K562 (cell line): ENCODE results near the gene DIP2B. TPM values are rescaled to one million over a fixed set of nuclear protein-coding genes. Genes with fewer than 3 reads are reported as not detected.
A peak's percentile ranks its signal among the peaks of the same experiment; 100 is the strongest.

ENCODE experiments used
- ATAC-seq: fragments of 200-7000 bp; cut with Tn5 transposase; 3 replicates; pipeline ENCODE4 v1.9.1; 2020; ENCODE audit warnings: moderate library complexity
- BruUV-seq: library from RNA; stranded (reverse); fragments of 400-500 nt; replicated peaks from 2 replicates; lab custom pipeline; 2021; lab: Mats Ljungman, UMichigan
- CTCF ChIA-PET: fragments of 300-600 bp; formaldehyde crosslinking; extraction: SDS; loops from one replicate; lab custom pipeline; 2021; ENCODE audit warnings: low intra/inter-chr PET ratio; lab: Yijun Ruan, JAX
- POLR2A ChIA-PET: fragments of 300-600, 350-650 bp; sonication (Branson Sonifier 250); formaldehyde crosslinking; extraction: SDS; loops from one replicate; lab custom pipeline; 2021; ENCODE audit warnings: antibody characterized with exemption, inconsistent platforms; lab: Yijun Ruan, JAX
- DNase-seq, 4 experiments: peaks; one replicate each; pipeline versions ENCODE4 v3.0.0 to v3.0.0-alpha.2; 2011 to 2018; ENCODE audit warnings: low spot score in 3 of 4, mixed read lengths in 3 of 4; ENCODE audit errors: extremely low read depth in 1 of 4
- FAIRE-seq: peaks from 2 replicates; lab custom pipeline; 2011; peaks lifted over from hg19 to GRCh38; lab: Jason Lieb, UNC
- H2AFZ ChIP-seq: 2 replicates; pipeline ENCODE4 v1.6.0; 2011; ENCODE audit warnings: low read depth, low read length, control low read depth, inconsistent platforms
- H3K27ac ChIP-seq: fragments of 200-600 bp; 3 replicates; pipeline ENCODE4 v1.8.0; 2011; ENCODE audit warnings: low read depth, mild to moderate bottlenecking, control low read depth, inconsistent platforms, low read length, moderate library complexity, mixed read lengths; ENCODE audit errors: extremely low read depth
- H3K27me3 ChIP-seq, 2 experiments: fragments of 300-600 bp in 1 of 2; 2 replicates in 1 of 2; 3 replicates in 1 of 2; pipeline versions ENCODE4 v1.6.0 to v1.8.0; 2011; ENCODE audit warnings: inconsistent platforms in 2 of 2, low read length in 2 of 2, mild to moderate bottlenecking in 1 of 2, mixed read lengths in 1 of 2, moderate library complexity in 1 of 2; ENCODE audit not compliant: control insufficient read depth in 2 of 2, insufficient read depth in 2 of 2
- H3K36me3 ChIP-seq: fragments of 300-600 bp; 3 replicates; pipeline ENCODE4 v1.8.0; 2011; ENCODE audit warnings: mild to moderate bottlenecking, low read length, inconsistent platforms; ENCODE audit not compliant: control insufficient read depth, insufficient read depth
- H3K4me1 ChIP-seq, 2 experiments: fragments of 200-600 bp in 1 of 2; replicated peaks in 1 of 2; 2 replicates in 1 of 2; 3 replicates in 1 of 2; pipeline versions ENCODE4 v1.5.1 to v1.8.0; 2011; ENCODE audit warnings: inconsistent platforms in 2 of 2, low read length in 2 of 2, mild to moderate bottlenecking in 1 of 2, mixed read lengths in 1 of 2, moderate library complexity in 1 of 2; ENCODE audit not compliant: control insufficient read depth in 2 of 2, insufficient read depth in 2 of 2
- H3K4me2 ChIP-seq: 2 replicates; pipeline ENCODE4 v1.6.1; 2011; ENCODE audit warnings: low read length, control low read depth, inconsistent platforms, mixed read lengths; ENCODE audit not compliant: insufficient read depth
- H3K4me3 ChIP-seq: fragments of 200-600 bp; sonication (generic), shearing (Covaris generic); 2 replicates; pipeline ENCODE4 v1.5.1; 2016; ENCODE audit warnings: control low read depth, inconsistent platforms
- H3K79me2 ChIP-seq: fragments of 200-600 bp; 3 replicates; pipeline ENCODE4 v1.8.0; 2011; ENCODE audit warnings: low read length, inconsistent platforms; ENCODE audit not compliant: control insufficient read depth, insufficient read depth
- H3K9ac ChIP-seq, 2 experiments: 2 replicates each; pipeline versions ENCODE4 v1.6.0 to v1.6.1; 2011; ENCODE audit warnings: low read depth in 2 of 2, low read length in 2 of 2, control low read depth in 1 of 2, inconsistent platforms in 1 of 2, mild to moderate bottlenecking in 1 of 2, mixed read lengths in 1 of 2; ENCODE audit not compliant: insufficient read depth in 1 of 2
- H3K9me1 ChIP-seq: one replicate; pipeline ENCODE4 v1.6.0; 2011; ENCODE audit warnings: inconsistent platforms, mild to moderate bottlenecking, low read length, moderate library complexity; ENCODE audit not compliant: control insufficient read depth, insufficient read depth
- H3K9me3 ChIP-seq: replicated peaks from 2 replicates; pipeline ENCODE4 v1.5.1; 2011; ENCODE audit warnings: low read depth, low read length, inconsistent platforms; ENCODE audit not compliant: control insufficient read depth, insufficient read depth
- H4K20me1 ChIP-seq: replicated peaks from 2 replicates; pipeline ENCODE4 v1.6.1; 2011; ENCODE audit warnings: low read length, inconsistent platforms, mixed read lengths; ENCODE audit not compliant: control insufficient read depth, insufficient read depth
- E2F6 ChIP-seq, 2 experiments: IDR thresholded peaks; 2 replicates each; pipeline ENCODE4 v1.6.1; 2011; ENCODE audit warnings: borderline replicate concordance in 1 of 2, control low read depth in 1 of 2, low read depth in 1 of 2, low read length in 1 of 2, mild to moderate bottlenecking in 1 of 2, mixed read lengths in 1 of 2, moderate library complexity in 1 of 2; ENCODE audit not compliant: insufficient read depth in 1 of 2, insufficient read length in 1 of 2, poor library complexity in 1 of 2, severe bottlenecking in 1 of 2; ENCODE audit errors: extremely low read depth in 1 of 2
- MECOM ChIP-seq: fragments of 250-450 bp; sonication (Bioruptor Pico); IDR thresholded peaks from 2 replicates; pipeline ENCODE4 v1.8.0; 2022; ENCODE audit warnings: inconsistent platforms
- POLR3G ChIP-seq: IDR thresholded peaks from 2 replicates; pipeline ENCODE4 v1.6.1; 2011; ENCODE audit not compliant: insufficient read length, insufficient replicate concordance; ENCODE audit errors: extremely low read depth
- ZNF318 ChIP-seq, 2 experiments: fragments of 450-650 bp; IDR thresholded peaks; 2 replicates each; pipeline ENCODE4 v1.6.1; 2016; ENCODE audit warnings: mild to moderate bottlenecking in 2 of 2, borderline replicate concordance in 1 of 2, low read depth in 1 of 2, moderate library complexity in 1 of 2
- ZNF764 ChIP-seq: fragments of 250-450 bp; sonication (Bioruptor Pico); IDR thresholded peaks from 2 replicates; pipeline ENCODE4 v1.4.0; 2020; ENCODE audit warnings: low read depth, mild to moderate bottlenecking, moderate library complexity
- WGBS: fragments of 100-300 bp; shearing (Covaris generic); methylation state at CpG from one replicate; pipeline ENCODE4 v1.1.6; 2016; ENCODE audit warnings: low coverage, mixed read lengths; ENCODE audit not compliant: insufficient coverage; ENCODE audit errors: missing lambda C conversion rate; 5-methylcytosine and 5-hydroxymethylcytosine counted together
- in situ Hi-C: fragments of 300-500 bp; cut with MboI; formaldehyde crosslinking; loops from 4 replicates; pipeline ENCODE4 v1.15.0; 2018; ENCODE audit warnings: inconsistent platforms, mixed read lengths
- intact Hi-C: fragments of 100-400 bp; cut with micrococcal nuclease; formaldehyde crosslinking; loops from 2 replicates; pipeline ENCODE4 v1.14.2; 2022
- polyA plus RNA-seq, 8 experiments: library from polyadenylated mRNA; depleted of rRNA in 4 of 8; stranded (reverse) in 5 of 8; unstranded in 3 of 8; fragments of >200 nt; fragmentation: Nextera tagmentation in 2 of 8; fragmentation: Illumina TruSeq in 1 of 8; extraction: Ambion mirVana in 2 of 8; extraction: Trizol in 1 of 8; gene quantifications; 2 replicates each; pipeline versions ENCODE4 v1.2.1 to v1.2.3, GENCODE V29; 2011 to 2014; ENCODE audit warnings: inconsistent platforms in 1 of 8, missing spikeins in 1 of 8
- total RNA-seq, 7 experiments: library from RNA; depleted of rRNA in 6 of 7; stranded (reverse); fragments of >200 nt in 6 of 7; fragmentation: Illumina TruSeq in 2 of 7; extraction: Trizol in 2 of 7; gene quantifications; 2 replicates each; pipeline versions ENCODE4 v1.2.1 to v1.2.3, GENCODE V29; 2011 to 2021; ENCODE audit warnings: low replicate concordance in 1 of 7

DIP2B gene
- total and polyA plus RNA-seq, 9 of the 15 experiments (the other 6 are each of a cell fraction or from before 2014, with no cell fraction given): 4.6 to 26.1 (median 18.8) TPM

- Histone ChIP-seq H4K20me1 (no peaks in the 10 kb centered on the region), H3K9me1 (no peaks in the 10 kb centered on the region), H3K27ac (no peak overlapping the region), H3K4me1 (peaks cover 0 to 16% of the 10 kb centered on the region in 2 experiments; a peak in 4 of 5 replicates), H3K79me2 (no peaks in the 10 kb centered on the region), H3K36me3 (peaks cover 24% of the 10 kb centered on the region; the same call in 2 of the 3 replicates), H2AFZ (no peak overlapping the region), H3K9ac (no peak overlapping the region), H3K4me3 (no peak overlapping the region), H3K4me2 (no peak overlapping the region), H3K9me3 (no peaks in the 10 kb centered on the region), H3K27me3 (no peaks in the 10 kb centered on the region)
- ATAC-seq: 0 out of 3 replicates have a peak, but pooled peaks have one; percentile 21
- no peak for FAIRE-seq
- DNase-seq: no peak
- intact Hi-C loops: no loop called here
- BruUV-seq: no TSS peak
- WGBS: 78% methylated on average over 4 of the region's 4 CpGs
- TF ChIP-seq E2F6 (IDR thresholded peaks at IDR 0.05; ENCODE audit: borderline replicate concordance in 1 of 2, extremely low read depth in 1 of 2, insufficient read depth in 1 of 2, insufficient read length in 1 of 2, low read depth in 1 of 2, low read length in 1 of 2, poor library complexity in 1 of 2, severe bottlenecking in 1 of 2) (no peak), POLR3G (no peak), ZNF318 (IDR thresholded peaks at IDR 0.05; ENCODE audit: borderline replicate concordance in 1 of 2, low read depth in 1 of 2) (no peak), ZNF764 (CRISPR knock-in tag) (no peak), MECOM (CRISPR knock-in tag) (no peak)
- in situ Hi-C loops: no loop called here
- ChIA-PET POLR2A (interaction anchor here (3.9 kb wide), 1 partner anchor 13 kb away, joined by 15 read pairs; the partner anchor contains the start of gene ATF1), CTCF (no interaction called here)
Measured at GRCh38 chr12:50750366-50750765, 245.6 kb downstream of the DIP2B start.
